ENCODE results near the gene MAD2L1. TPM values are rescaled to one million over a fixed set of nuclear protein-coding genes. Genes with fewer than 3 reads are reported as not detected.

The MAD2L1 gene
- total and polyA plus RNA-seq, 2 of the 13 experiments (the other 11 are each of a cell fraction or from before 2014, with no cell fraction given): 40.6 to 109 TPM

- TF ChIP-seq SNAPC4 (CRISPR knock-in tag; IDR thresholded peaks at IDR 0.05): no peak; the same call in 1 of the 2 replicates
- TF ChIP-seq ELF3 (CRISPR knock-in tag; IDR thresholded peaks at IDR 0.05): peak; percentile 43; the same call in 1 of the 2 replicates
- no peak for TF ChIP-seq POLR2AphosphoS2 (IDR thresholded peaks at IDR 0.05; ENCODE audit: low read depth, low read length)
- no peak for TF ChIP-seq ELK4 (CRISPR knock-in tag; IDR thresholded peaks at IDR 0.05; ENCODE audit: borderline replicate concordance)
- TF ChIP-seq DDIT3 (CRISPR knock-in tag; IDR thresholded peaks at IDR 0.05): no peak
- no peak for TF ChIP-seq RFX1 (IDR thresholded peaks at IDR 0.05)
- no peak; the same call in 1 of the 2 replicates for TF ChIP-seq ZNF788 (CRISPR knock-in tag; IDR thresholded peaks at IDR 0.05; ENCODE audit: borderline replicate concordance)
- no peak for TF ChIP-seq KLF12 (CRISPR knock-in tag; IDR thresholded peaks at IDR 0.05; ENCODE audit: borderline replicate concordance)
- TF ChIP-seq ZNF160 (CRISPR knock-in tag; IDR thresholded peaks at IDR 0.05): no peak; the same call in 1 of the 2 replicates
- TF ChIP-seq ZBTB26 (CRISPR knock-in tag; IDR thresholded peaks at IDR 0.05; ENCODE audit: borderline replicate concordance): no peak
- no peak for TF ChIP-seq MBD4 (IDR thresholded peaks at IDR 0.05; ENCODE audit: borderline replicate concordance, low read length)
- no peak for TF ChIP-seq SRSF1 (optimal IDR thresholded peaks at IDR 0.05; ENCODE audit: low read depth, low read length)
- no peak for TF ChIP-seq ISX (CRISPR knock-in tag; conservative IDR thresholded peaks at IDR 0.05)
- no peak for TF ChIP-seq PREB (CRISPR knock-in tag; IDR thresholded peaks at IDR 0.05)
- no peak for TF ChIP-seq CSRNP2 (CRISPR knock-in tag; conservative IDR thresholded peaks at IDR 0.05; ENCODE audit: low read depth)
- TF ChIP-seq DNMT3B (CRISPR knock-in tag; conservative IDR thresholded peaks at IDR 0.05): 0 out of 2 replicates have a peak, but pooled peaks have one; percentile 8
- peak; percentile 68 for TF ChIP-seq ARID2 (CRISPR knock-in tag; IDR thresholded peaks at IDR 0.05; ENCODE audit: borderline replicate concordance)
- TF ChIP-seq ZNF616 (CRISPR knock-in tag; IDR thresholded peaks at IDR 0.05; ENCODE audit: low read depth): no peak
Measured at GRCh38 chr4:120066517-120067340, at the start of gene MAD2L1 (continued).
